Fibroblast of pulmonary artery (primary cell): Measurements from ENCODE around the gene OR11G2.
"Not testable (repeated sequence)": the region's sequence is repeated elsewhere in the genome, so short reads cannot be mapped to it uniquely, and the experiment has no call there.

Source experiments
- DNase-seq: peaks from one replicate; pipeline ENCODE4 v3.0.0-alpha.2; 2010; ENCODE audit warnings: low read depth
- H3K4me3 ChIP-seq: replicated peaks from 2 replicates; pipeline ENCODE4 v1.5.1; 2011; ENCODE audit warnings: low read depth, mild to moderate bottlenecking, control low read depth, low read length, moderate library complexity
- TF ChIP-seq, protein P1 (sequence below): IDR thresholded peaks from 2 replicates; pipeline ENCODE4 v1.5.1; 2011; ENCODE audit warnings: mild to moderate bottlenecking, control low read depth, low read length, inconsistent platforms; ENCODE audit errors: missing control alignments

OR11G2 gene

DNA sequence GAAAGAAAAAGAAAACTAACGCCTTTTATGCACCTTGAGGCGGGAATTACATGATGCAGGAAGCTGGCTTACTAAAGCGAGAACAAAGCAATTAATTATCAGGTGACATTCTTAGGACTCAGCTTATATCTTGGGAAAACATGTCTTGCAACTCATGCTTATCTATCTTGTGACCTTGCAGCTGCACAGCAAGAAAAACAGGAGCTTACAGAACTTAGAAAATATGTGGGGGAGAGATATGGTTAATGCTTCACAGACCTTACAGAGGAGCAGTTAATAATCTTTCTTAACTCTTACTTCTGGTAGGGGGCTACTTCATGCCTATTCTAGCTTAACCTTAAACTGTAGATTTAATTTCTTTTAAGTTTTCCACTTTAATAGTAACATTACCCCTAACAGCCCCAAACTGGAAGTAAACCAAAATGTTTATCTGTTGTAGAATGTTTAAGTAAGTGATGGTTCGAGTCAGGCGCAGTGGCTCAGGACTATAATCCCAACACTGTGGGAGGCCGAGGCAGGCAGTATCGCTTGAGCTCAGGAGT lies 13.2 kb upstream of the OR11G2 start:
- TF ChIP-seq, protein P1, sequence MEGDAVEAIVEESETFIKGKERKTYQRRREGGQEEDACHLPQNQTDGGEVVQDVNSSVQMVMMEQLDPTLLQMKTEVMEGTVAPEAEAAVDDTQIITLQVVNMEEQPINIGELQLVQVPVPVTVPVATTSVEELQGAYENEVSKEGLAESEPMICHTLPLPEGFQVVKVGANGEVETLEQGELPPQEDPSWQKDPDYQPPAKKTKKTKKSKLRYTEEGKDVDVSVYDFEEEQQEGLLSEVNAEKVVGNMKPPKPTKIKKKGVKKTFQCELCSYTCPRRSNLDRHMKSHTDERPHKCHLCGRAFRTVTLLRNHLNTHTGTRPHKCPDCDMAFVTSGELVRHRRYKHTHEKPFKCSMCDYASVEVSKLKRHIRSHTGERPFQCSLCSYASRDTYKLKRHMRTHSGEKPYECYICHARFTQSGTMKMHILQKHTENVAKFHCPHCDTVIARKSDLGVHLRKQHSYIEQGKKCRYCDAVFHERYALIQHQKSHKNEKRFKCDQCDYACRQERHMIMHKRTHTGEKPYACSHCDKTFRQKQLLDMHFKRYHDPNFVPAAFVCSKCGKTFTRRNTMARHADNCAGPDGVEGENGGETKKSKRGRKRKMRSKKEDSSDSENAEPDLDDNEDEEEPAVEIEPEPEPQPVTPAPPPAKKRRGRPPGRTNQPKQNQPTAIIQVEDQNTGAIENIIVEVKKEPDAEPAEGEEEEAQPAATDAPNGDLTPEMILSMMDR = no peak
- no peak overlapping the region for H3K4me3 ChIP-seq
- no peak for DNase-seq

DNA sequence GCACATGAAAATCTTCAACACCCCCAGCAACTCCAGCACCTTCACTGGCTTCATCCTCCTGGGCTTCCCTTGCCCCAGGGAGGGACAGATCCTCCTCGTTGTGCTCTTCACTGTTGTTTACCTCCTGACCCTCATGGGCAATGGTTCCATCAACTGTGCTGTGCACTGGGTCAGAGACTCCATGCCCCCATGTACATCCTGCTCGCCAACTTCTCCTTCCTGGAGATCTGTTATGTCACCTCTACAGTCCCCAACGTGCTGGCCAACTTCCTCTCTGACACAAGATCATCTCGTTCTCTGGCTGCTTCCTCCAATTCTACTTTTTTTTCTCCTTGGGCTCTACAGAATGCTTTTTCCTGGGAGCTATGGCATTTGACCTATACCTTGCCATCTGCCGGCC lies 11.5 kb upstream of the OR11G2 start:
- no peak for DNase-seq
- H3K4me3 ChIP-seq = no peak overlapping the region
- TF ChIP-seq, protein P1 = no peak

DNA sequence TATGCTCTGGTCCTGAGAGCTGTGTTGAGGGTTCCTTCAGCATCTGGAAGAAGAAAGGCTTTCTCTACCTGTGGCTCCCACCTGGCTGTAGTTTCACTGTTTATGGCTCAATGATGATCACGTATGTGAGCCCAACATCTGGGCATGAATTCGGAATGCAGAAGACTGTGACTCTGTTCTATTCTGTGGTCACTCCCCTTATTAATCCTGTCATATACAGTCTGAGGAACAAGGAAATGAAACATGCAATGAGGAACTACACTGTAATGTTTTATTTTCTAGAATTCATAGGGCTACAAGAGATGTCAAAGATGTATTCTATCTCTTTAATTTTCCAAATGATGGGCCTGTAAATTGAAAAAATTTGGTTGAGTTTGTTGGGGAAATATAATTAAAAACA lies 10.8 kb upstream of the OR11G2 start:
- TF ChIP-seq, protein P1 = no peak
- H3K4me3 ChIP-seq = no peak overlapping the region
- no peak for DNase-seq

DNA sequence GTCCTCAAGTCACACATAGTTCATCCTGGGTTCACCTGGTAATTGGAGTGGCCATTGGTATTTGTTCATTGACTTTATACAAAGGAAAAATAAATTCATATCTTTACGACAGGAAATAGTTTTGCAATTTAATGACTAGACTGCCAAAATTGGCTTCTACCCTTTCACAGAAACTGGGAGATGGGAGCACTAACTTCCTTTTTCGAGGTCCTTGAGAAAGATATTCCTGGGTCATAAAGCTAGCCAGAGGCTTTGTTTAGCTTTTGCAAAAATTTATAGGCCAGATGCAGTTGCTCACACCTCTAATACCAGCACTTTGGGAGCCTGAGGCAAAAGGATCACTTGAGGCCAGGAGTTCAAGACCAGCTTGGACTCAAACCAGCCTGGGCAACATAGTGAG lies 10.2 kb upstream of the OR11G2 start:
- TF ChIP-seq, protein P1 = no peak
- no peak for DNase-seq
- H3K4me3 ChIP-seq = no peak overlapping the region

DNA sequence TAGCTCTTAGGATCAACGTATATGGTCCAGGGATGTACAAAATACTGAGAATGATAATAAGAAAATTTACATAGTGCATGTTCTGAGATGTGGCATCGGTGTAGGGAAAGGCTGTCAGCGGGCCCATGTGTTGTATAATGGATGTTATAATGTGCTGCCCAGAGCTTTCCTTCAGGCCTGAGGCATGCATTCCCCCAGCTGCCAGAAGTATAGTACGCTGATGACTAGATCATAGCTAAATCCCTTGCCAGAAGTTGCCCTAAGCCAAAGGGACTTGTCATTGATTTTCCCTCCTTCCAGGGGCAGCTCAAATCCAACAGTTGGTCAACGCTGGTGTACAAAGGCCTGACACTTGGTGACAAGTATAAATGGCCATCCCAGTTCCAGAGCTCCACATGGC lies 6.5 kb upstream of the OR11G2 start:
- no peak for DNase-seq
- TF ChIP-seq, protein P1 = no peak
- no peak overlapping the region for H3K4me3 ChIP-seq

DNA sequence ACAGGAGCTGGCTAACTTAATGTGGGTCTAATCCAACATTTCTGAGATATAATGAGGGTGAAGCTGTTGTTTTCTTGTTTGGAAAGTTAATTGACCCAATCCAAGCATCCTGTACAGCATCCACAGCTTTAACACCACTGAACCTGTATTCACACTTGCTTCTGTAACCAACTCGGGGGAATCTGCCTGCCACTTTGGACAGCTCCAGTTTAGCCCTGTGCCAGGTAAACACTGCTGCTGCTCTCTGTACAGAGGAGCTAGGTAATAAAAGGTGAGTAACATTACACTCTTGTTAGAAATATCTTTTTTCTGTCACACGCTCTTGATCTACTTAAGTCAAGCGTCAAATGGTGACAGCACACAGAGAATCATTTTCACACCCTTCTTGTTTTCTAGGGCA lies 700 bp downstream of the OR11G2 start:
- TF ChIP-seq, protein P1 = no peak
- DNase-seq = no peak
- no peak overlapping the region for H3K4me3 ChIP-seq

DNA sequence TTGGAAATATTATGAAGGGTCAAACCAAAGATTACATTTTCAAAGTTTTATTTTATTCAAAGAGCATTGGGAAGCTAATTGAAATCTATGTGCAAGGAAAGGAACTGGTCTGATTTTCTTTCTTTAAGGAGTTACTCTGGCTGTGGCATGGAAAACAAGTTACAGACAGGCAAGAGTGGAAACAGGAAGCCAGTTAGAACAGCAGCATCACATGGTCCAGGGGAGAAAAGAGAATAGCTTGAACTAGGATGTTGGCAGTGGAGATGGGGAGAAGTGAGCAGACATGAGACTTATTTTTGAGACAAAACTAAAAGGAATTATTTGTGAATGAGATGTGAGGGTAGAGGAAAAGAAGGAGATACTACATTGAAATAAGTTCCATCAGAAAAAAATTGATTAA lies 3.4 kb downstream of the OR11G2 start:
- H3K4me3 ChIP-seq = no peak overlapping the region
- TF ChIP-seq, protein P1 = no peak
- no peak for DNase-seq

DNA sequence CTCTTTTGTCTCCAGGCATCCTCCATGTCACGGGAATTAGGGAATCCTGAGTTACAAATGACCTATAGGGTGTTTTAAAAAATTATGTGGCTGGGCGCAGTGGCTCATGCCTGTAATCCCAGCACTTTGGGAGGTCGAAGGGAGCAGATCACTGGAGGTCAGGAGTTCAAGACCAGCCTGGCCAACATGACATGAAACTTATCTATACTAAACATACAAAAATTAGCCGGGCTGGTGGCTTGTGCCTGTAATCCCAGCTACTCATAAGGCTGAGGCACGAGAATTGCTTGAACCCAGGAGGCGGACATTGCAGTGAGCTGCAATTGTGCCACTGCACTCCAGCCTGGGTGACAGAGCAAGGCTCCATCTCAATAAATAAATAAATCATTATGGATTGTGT lies 4.5 kb downstream of the OR11G2 start:
- not testable (repeated sequence) for DNase-seq, H3K4me3 ChIP-seq
